GM20000 (cell line): ENCODE data around the gene TMBIM1.
A peak's percentile ranks its signal among the peaks of the same experiment; 100 is the strongest.

Experiments used
- DNase-seq: peaks from one replicate; pipeline ENCODE4 v3.0.0; 2012; ENCODE audit warnings: low spot score
- CTCF ChIP-seq: IDR thresholded peaks from 2 replicates; pipeline ENCODE4 v1.5.1; 2012; ENCODE audit warnings: mild to moderate bottlenecking, control low read depth; ENCODE audit errors: extremely low read depth, missing control alignments

Gene TMBIM1

GRCh38 chr2:218262237-218262600 is 30.1 kb downstream of the TMBIM1 start:
- TF ChIP-seq CTCF, result no peak
- DNase-seq, result no peak

- TF ChIP-seq CTCF, result no peak
- DNase-seq, result no peak
Observed at GRCh38 chr2:218261423-218262236, 30.7 kb downstream of the TMBIM1 start.

GRCh38 chr2:218260742-218261422 is 31.4 kb downstream of the TMBIM1 start, which contains the start of gene GPBAR1:
TSS of gene GPBAR1 (plus strand) at chr2:218261015. CDS start at chr2:218262725, 1,710 bp downstream.
- no peak for TF ChIP-seq CTCF
- no peak for DNase-seq

GRCh38 chr2:218260166-218260565 is 32.1 kb downstream of the TMBIM1 start:
- TF ChIP-seq CTCF, result no peak
- DNase-seq, result no peak

GRCh38 chr2:218259099-218259961 is 33.0 kb downstream of the TMBIM1 start:
- TF ChIP-seq CTCF, result no peak

GRCh38 chr2:218257390-218257981 is 34.8 kb downstream of the TMBIM1 start:
- peak; percentile 38 for TF ChIP-seq CTCF
- DNase-seq, result peak; percentile 80

More at GRCh38 chr2:218259099-218259961, 33.0 kb downstream of the TMBIM1 start:
- no peak for DNase-seq
